Fibroblast of peridontal ligament (primary cell): ENCODE results near the gene ATP6V0C.
"Not testable (repeated sequence)": the region's sequence is repeated elsewhere in the genome, so short reads cannot be mapped to it uniquely, and the experiment has no call there.

Source experiments
- DNase-seq: peaks from one replicate; pipeline ENCODE4 v3.0.0-alpha.2; 2010; ENCODE audit errors: extremely low read depth

Gene ATP6V0C

GRCh38 chr16:2474877-2475412, 38.8 kb upstream of the ATP6V0C start, which contains the start of gene TBC1D24:
TSS of gene TBC1D24 (plus strand) at chr16:2475127. CDS start at chr16:2496149, 21,022 bp downstream.
- peak; percentile 68 for DNase-seq

GRCh38 chr16:2475413-2476344, 38.1 kb upstream of the ATP6V0C start:
- no peak for DNase-seq

GRCh38 chr16:2476345-2476720, 37.4 kb upstream of the ATP6V0C start:
- DNase-seq = no peak

- no peak for DNase-seq
Observed at GRCh38 chr16:2476741-2477140, 37.0 kb upstream of the ATP6V0C start.

- no peak for DNase-seq
Observed at GRCh38 chr16:2477327-2477726, 36.4 kb upstream of the ATP6V0C start.

GRCh38 chr16:2478279-2478678, 35.5 kb upstream of the ATP6V0C start:
- no peak for DNase-seq

- DNase-seq = not testable (repeated sequence)
Observed at GRCh38 chr16:2479996-2480395, 33.8 kb upstream of the ATP6V0C start.

- DNase-seq = no peak
Observed at GRCh38 chr16:2480948-2481347, 32.8 kb upstream of the ATP6V0C start.

GRCh38 chr16:2481676-2482075, 32.1 kb upstream of the ATP6V0C start:
- DNase-seq = no peak

GRCh38 chr16:2482249-2482648, 31.5 kb upstream of the ATP6V0C start:
- no peak for DNase-seq

GRCh38 chr16:2482708-2483534, 30.8 kb upstream of the ATP6V0C start:
- peak; percentile 69 for DNase-seq

- DNase-seq = no peak
Observed at GRCh38 chr16:2483939-2484897, 29.5 kb upstream of the ATP6V0C start.

GRCh38 chr16:2484898-2485508, 28.7 kb upstream of the ATP6V0C start:
- no peak for DNase-seq

- no peak for DNase-seq
Observed at GRCh38 chr16:2485811-2486507, 27.8 kb upstream of the ATP6V0C start.

GRCh38 chr16:2486645-2487516, 26.9 kb upstream of the ATP6V0C start:
- no peak for DNase-seq

- no peak for DNase-seq
Observed at GRCh38 chr16:2487517-2487842, 26.3 kb upstream of the ATP6V0C start.

GRCh38 chr16:2487903-2488531, 25.7 kb upstream of the ATP6V0C start:
- no peak for DNase-seq

- DNase-seq = no peak
Observed at GRCh38 chr16:2489581-2489980, 24.2 kb upstream of the ATP6V0C start.
